Lower leg skin (tissue), 4 donors: ENCODE results near the gene MAPKAPK2. TPM values are rescaled to one million over a fixed set of nuclear protein-coding genes. Genes with fewer than 3 reads are reported as not detected.

Experiments used
- DNase-seq, 2 donors: peaks; one replicate each; pipeline ENCODE4 v3.0.0-alpha.2; 2019; ENCODE audit warnings: low spot score in 2 of 2
- H3K4me3 ChIP-seq: fragments of 200-600 bp; sonication (generic); 2 replicates; pipeline ENCODE4 v1.5.1; 2017; ENCODE audit warnings: mild to moderate bottlenecking, low read depth; ENCODE audit not compliant: poor library complexity, severe bottlenecking
- POLR2A ChIP-seq, 2 donors: fragments of 450-650 bp; IDR thresholded peaks; one replicate each; pipeline ENCODE4 v1.6.1; 2016 to 2017; ENCODE audit warnings: antibody characterized with exemption in 2 of 2, mild to moderate bottlenecking in 1 of 2, moderate library complexity in 1 of 2
- WGBS, 2 donors: methylation state at CpG; one replicate each; pipeline ENCODE4 v1.1.5; 2018; 5-methylcytosine and 5-hydroxymethylcytosine counted together
- intact Hi-C: fragments of 100-400 bp; cut with DNase I; formaldehyde crosslinking; loops from one replicate; pipeline ENCODE4 v1.15.0; 2023; ENCODE audit warnings: low total_unique reads
- total RNA-seq, 4 donors: library from RNA; depleted of rRNA; stranded (reverse); fragments of >200 nt; gene quantifications; one replicate each; pipeline ENCODE4 v1.1.0, GENCODE V29; 2016
- TF ChIP-seq, protein P1 (sequence below), 3 donors: fragments of 450-650 bp; IDR thresholded peaks; one replicate each; pipeline ENCODE4 v1.5.1; 2016; ENCODE audit warnings: antibody characterized with exemption in 3 of 3, mild to moderate bottlenecking in 3 of 3, moderate library complexity in 2 of 3

MAPKAPK2 gene
- total RNA-seq, 4 donors from 2014 or later = 40.0 to 62.4 (median 52.4) TPM

DNA sequence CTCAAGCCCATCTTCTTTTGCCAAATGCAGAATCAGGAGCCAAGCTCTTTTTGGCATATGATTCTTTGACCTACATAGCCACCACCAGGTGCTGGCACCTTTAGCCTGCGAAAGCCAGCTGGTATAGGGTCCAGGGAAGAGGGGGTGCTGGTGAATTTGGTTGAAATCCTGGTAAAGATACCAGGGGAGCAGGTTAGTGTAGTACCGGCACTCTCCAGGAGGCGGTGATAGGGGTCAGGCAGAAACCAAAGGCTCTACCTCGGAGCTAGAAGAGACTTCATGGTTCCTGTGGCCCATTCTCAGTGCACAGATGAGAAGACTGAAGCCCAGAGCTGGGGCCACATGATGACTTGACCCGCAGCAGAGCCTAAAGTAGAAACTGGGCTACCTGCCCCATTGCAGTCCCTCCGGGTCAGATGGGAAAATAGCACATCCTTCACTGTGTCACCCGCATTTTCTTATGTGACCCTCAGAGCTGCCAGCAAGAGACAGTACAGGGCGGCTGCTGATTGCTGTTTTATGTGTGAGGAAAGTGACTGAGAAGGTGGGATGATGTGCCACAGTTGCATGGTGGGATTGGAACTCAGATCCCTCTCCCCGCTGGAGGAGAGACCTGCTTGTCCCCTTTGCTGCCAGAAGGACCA, 49.9 kb downstream of the MAPKAPK2 start:
- DNase-seq = no peak
- intact Hi-C loops = no loop called here
- 70 to 74% methylated on average over 9 of the region's 9 CpGs for WGBS, 2 donors
- no peak for TF ChIP-seq POLR2A (IDR thresholded peaks at IDR 0.05)
- TF ChIP-seq, protein P1, sequence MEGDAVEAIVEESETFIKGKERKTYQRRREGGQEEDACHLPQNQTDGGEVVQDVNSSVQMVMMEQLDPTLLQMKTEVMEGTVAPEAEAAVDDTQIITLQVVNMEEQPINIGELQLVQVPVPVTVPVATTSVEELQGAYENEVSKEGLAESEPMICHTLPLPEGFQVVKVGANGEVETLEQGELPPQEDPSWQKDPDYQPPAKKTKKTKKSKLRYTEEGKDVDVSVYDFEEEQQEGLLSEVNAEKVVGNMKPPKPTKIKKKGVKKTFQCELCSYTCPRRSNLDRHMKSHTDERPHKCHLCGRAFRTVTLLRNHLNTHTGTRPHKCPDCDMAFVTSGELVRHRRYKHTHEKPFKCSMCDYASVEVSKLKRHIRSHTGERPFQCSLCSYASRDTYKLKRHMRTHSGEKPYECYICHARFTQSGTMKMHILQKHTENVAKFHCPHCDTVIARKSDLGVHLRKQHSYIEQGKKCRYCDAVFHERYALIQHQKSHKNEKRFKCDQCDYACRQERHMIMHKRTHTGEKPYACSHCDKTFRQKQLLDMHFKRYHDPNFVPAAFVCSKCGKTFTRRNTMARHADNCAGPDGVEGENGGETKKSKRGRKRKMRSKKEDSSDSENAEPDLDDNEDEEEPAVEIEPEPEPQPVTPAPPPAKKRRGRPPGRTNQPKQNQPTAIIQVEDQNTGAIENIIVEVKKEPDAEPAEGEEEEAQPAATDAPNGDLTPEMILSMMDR (IDR thresholded peaks at IDR 0.05) = peak in 1 of 3 donors; percentile 9
- no peak overlapping the region for H3K4me3 ChIP-seq

GRCh38 chr1:206735553-206736031, 50.9 kb downstream of the MAPKAPK2 start:
- no peak overlapping the region for H3K4me3 ChIP-seq
- no peak for TF ChIP-seq POLR2A (IDR thresholded peaks at IDR 0.05)
- TF ChIP-seq, protein P1 (IDR thresholded peaks at IDR 0.05) = no peak
- 73 to 86% methylated on average over 5 of the region's 5 CpGs for WGBS, 2 donors
- intact Hi-C loops = no loop called here
- no peak for DNase-seq

- no peak overlapping the region for H3K4me3 ChIP-seq
- WGBS, 2 donors = 84 to 86% methylated on average over 14 of the region's 14 CpGs
- intact Hi-C loops = no loop called here
- DNase-seq = peak in 1 of 2 donors; percentile 84
- TF ChIP-seq POLR2A (IDR thresholded peaks at IDR 0.05) = no peak
- TF ChIP-seq, protein P1 (IDR thresholded peaks at IDR 0.05) = no peak
Measured at GRCh38 chr1:206736878-206737728, 52.4 kb downstream of the MAPKAPK2 start.

- whole genome bisulfite sequencing, 2 donors = 44 to 69% methylated on average over 3 of the region's 3 CpGs
- intact Hi-C loops = no loop called here
Measured at GRCh38 chr1:206737729-206738201, 53.1 kb downstream of the MAPKAPK2 start.

More at GRCh38 chr1:206737729-206738201, 53.1 kb downstream of the MAPKAPK2 start:
- TF ChIP-seq, protein P1 (IDR thresholded peaks at IDR 0.05) = no peak
- no peak for TF ChIP-seq POLR2A (IDR thresholded peaks at IDR 0.05)
- peak in 1 of 2 donors; percentile 69 for DNase-seq
- H3K4me3 ChIP-seq = no peak overlapping the region
